Fibroblast of peridontal ligament (primary cell): ENCODE results near the gene SNAP47.

Source experiments
- DNase-seq: peaks from one replicate; pipeline ENCODE4 v3.0.0-alpha.2; 2010; ENCODE audit errors: extremely low read depth

SNAP47 gene

GRCh38 chr1:227768125-227768439 lies 32.8 kb downstream of the SNAP47 start:
- DNase-seq, result no peak

- DNase-seq, result no peak
These were observed 33.4 kb downstream of the SNAP47 start for GRCh38 chr1:227768640-227769039.

DNA sequence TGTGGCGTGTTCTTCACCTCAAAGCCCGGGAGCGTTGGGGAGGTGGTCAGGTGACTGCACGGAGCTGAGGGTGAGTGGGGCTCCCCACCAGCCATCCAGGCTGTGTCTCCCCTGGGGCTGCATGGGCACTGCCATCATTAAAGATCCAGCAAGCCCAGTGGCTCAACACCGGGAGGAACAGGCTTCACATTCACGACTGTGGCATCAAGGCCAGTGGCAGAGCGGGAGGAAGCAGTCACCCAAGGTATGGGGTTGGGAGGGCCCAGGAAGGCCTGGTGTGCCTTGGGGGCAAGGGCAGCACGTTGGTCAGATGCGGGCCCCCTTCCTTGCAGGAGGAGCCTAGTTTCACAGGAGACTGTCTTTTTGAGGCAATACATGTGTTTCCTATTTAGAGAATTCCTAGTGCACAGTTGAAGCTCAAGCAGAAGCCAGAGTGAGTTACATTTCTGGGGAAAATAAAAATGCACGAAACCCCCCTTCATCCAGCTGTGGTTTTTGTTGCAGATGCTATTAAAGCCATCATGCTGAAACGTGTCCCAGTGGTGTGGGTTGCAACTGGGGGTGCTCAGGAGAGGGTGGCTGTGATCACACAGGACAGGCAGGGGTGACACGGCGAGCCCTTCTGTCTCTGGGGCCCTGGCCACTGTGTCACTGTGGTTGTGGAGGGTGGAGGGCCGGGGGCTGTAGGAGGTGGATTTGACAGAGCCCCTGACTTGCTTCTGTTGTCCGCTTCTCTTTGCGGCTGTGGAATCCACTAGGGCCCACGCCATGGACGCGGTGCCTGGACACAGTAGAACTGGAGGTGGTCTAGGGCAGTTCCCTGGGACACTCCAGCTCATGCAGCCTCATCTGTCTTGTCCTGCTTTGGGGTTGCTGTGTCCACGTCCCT lies 34.1 kb downstream of the SNAP47 start:
- peak; percentile 17 for DNase-seq

DNA sequence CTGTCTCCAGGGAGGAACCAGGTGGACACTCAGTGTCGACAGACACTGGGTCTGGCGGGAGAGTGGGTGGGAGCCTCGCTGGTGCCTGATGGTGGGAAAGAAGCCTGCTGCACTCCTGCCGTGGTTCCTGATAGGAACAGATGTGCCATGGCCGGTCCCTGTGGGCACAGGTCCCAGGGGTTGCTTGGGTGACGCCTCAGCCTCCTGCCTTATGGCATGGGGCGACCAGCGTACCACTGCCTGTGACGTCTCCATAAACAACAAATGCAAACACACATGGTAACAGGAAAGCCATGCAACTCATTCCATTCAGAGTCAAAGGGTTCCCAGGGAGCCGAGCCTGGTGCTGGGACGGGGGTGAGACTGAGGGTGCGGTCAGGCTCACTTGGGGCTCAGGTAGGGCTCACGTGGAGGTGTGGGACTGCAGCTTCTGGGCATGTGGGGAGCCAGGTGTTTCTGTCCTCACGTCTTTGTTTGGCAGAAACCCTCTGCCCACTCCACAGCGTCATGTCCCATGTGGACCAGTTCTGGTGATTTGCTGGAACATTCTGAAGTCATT lies 34.8 kb downstream of the SNAP47 start:
- no peak for DNase-seq

GRCh38 chr1:227770812-227771211 lies 35.6 kb downstream of the SNAP47 start:
- no peak for DNase-seq

DNA sequence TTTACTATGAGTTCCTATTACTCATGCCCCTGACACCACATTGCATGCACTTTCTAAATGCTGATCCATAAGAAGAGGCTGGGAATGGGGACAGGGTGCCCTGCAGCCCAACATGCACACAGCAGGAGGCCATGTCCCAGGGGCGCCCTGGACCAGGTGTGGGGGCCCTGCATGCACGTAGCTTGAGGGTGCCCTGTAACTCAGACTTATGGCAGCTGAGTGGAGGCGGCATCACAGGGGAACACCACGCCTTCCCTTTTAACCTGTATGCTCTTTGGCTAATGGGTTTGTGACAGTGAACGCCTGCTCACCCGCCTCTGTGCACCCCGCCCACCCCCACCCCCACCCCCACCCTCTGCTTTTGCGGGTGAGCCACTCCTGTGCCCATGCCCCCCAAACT lies 36.1 kb downstream of the SNAP47 start:
- no peak for DNase-seq

DNA sequence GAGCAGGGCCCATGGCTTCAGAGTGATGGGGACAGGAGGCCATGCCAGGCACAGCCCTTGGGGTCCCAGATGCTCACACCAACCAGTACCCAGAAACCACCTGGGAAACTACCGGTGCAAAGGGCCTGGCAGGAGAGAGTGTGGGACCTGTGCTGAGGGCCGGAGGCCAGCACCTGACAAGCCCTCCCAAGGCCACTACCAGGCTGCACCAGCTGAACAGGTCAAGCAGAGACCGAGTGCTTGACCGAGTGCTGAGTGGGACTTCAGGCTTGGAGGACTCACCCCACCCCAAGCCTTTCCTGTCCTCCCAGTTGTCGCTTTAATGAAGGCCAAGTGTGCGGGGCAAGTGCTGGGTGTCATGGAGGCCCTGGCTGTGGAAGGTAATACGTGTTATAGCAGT lies 36.5 kb downstream of the SNAP47 start:
- no peak for DNase-seq

DNA sequence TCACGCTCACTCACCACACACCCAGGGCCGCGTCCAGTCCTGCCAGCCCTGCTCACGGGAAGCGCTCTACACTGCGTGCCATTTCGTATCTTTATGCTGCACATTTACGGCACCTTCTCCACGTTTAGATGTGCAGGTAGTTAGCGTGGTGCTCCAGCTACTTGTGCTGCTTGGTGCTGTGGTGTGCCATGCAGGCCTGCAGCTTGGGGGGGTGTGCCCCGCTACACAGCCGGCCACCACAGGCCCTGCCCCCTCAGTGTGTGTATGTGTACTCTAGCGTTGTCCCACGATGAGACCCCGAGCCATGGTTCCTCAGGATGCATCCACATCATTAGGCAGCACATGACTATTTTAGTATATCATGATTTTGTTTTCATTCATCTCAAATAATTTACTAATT lies 38.3 kb downstream of the SNAP47 start:
- no peak for DNase-seq

DNA sequence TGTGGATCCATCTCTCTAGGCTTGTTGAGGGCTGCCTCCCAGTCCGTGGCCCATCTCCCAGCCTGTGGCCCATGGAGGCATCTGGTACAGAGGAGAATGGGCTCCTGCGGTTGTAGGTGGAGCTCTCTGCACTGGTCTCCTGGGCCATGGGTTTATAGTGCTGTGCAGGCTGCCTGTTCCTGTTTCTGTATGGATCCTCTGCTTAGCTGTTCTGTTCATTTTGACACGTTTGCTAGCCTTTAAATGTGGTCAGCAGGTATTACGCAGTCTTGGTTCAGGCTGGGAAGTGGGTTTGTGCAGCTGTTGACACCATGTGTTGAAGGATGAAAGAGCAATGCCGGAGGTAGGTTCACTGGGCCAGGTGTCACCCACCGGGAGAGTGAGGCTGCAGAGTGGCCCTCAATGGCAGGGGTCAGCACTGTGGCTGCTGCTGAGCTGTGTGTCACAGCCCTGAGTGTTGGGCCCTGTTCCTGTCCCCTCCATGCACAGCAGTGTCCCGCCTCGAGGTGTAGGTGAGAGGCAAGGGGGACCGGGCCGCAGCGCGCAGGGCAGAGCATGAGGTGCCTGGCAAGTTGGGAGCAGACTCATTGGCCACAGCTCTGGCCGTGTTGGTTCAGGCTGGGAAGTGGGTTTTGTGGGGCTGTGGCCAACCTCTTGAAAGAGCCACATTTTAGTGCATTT lies 39.0 kb downstream of the SNAP47 start:
- no peak for DNase-seq

DNA sequence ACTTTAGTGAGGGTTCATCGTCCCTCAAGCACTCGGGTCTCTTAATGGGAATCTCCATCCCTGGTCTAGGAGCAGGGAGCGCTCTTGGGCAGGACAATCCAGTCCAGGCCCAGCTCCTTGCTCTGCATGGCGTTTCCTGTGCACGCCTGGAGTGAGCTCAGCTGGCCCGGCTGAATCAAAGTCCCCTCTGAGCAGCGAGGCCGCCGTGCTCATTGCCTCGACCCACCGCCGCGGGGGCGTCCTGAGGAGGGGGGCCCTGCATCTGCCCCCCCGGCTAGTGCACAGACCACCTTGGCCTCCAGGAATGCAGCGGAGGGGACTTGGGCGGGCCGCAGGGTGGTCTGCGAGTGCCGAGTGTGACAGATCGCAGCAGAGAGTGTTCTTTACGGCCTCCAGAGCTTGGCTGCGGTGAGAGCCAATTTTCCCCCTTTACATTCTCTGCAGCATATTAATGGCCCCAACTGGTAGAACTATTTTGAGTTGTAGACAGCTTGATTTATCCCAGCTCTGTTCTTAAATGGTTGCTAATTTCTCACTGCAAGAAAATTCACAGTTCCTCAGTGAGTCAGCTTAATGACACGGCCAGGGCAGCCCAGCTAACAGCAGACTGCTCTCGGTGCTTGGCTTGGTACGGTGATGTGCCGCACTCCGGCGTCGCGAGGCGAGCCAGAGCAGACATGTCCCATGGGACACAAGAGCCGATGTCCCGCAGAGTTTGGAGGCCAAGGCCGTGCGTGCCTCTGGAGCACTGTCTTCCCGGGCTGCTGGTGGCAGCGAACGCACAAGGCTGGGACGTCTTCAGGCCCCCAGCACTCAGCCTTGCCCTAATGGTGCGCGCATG lies 39.8 kb downstream of the SNAP47 start:
- no peak for DNase-seq

DNA sequence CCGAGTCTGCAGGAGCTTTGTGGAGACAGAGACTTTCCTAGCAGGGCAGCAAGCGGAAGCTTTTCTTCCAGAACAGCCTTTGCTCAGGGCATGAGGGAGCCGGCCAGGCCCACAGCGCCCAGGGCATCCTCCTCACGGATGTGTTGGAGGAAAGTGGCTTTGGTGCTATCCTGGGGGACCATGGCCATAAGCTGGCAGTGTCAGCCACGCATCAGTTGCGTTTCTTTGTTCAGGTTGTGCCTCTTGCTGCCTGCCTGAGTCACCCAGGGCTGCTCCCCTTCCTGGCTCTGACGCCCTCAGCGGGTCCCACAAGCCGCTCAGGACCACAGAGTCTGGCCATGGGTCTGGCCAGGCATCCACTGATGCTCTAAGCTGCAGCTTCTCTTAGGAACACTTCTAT lies 40.6 kb downstream of the SNAP47 start:
- DNase-seq, result no peak

DNA sequence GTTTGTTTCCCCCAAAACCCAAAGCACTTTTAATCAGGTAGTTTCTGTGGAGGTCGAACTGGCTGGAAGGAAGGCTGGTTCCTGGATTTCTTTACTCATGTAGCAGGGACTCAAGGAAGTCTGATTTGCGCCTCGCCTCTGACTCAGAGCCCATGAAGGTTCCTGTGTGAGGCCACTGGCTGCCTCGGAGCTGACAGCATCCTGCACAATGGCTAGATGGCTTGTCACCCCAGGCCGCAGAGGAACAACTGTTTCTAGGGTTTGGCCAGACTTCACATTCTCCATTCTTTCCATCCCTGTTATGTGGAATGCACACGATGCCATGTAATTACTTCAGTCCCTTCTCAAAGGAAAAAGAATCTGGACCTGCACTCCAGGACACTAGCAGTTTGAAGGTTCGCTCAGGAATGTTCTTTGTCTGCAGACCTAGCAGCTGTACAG lies 41.1 kb downstream of the SNAP47 start:
- peak; percentile 29 for DNase-seq

GRCh38 chr1:227777156-227777555 lies 41.9 kb downstream of the SNAP47 start:
- no peak for DNase-seq

GRCh38 chr1:227777646-227778045 lies 42.4 kb downstream of the SNAP47 start:
- no peak for DNase-seq

- peak; percentile 26 for DNase-seq
These were observed 43.2 kb downstream of the SNAP47 start for GRCh38 chr1:227778401-227778947.

GRCh38 chr1:227779021-227779441 lies 43.8 kb downstream of the SNAP47 start:
- DNase-seq, result no peak

GRCh38 chr1:227779685-227780084 lies 44.5 kb downstream of the SNAP47 start:
- DNase-seq, result no peak

DNA sequence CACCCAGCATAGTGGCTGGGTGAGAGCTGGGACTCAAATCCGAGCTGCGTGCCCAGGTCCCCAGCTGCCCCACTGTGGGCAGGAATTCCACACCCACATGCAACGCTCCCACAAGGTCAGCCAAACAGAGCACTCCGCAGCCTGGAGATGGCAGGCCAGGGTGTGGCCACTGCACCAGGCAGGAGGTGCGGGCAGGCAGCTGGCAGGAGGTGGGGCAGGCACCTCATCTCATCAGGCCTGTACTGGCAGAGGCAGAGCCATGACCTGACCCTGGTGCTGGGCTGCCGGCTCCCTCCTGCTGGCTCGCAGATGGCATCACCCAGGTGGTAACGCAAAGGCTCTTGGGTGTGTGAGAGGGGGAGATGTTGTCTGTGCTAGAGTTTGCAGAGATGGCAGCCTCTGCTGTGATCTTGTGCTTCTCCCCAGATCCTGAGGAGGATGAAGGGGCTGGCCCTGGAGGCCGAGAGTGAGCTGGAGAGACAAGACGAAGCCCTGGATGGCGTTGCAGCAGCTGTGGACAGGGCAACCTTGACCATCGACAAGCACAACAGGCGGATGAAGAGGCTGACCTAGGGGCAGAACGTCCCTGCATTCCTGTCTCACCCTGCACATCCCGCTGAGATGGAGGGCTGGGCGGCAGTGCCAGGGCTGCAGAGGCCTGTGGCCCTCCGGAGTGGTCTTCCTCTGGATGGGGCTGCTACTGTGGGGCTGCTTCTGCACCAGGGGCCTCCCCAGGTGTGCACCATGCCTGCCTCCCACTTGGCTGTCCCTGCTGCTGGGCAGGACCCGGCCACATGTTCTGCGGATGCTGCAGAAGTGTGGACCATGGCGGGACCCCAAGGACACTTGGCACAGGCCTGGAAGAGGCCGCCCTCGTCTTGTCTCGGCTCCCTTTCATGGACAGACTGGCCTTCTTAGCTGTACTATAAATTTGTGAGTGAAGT lies 45.1 kb downstream of the SNAP47 start:
- no peak for DNase-seq

DNA sequence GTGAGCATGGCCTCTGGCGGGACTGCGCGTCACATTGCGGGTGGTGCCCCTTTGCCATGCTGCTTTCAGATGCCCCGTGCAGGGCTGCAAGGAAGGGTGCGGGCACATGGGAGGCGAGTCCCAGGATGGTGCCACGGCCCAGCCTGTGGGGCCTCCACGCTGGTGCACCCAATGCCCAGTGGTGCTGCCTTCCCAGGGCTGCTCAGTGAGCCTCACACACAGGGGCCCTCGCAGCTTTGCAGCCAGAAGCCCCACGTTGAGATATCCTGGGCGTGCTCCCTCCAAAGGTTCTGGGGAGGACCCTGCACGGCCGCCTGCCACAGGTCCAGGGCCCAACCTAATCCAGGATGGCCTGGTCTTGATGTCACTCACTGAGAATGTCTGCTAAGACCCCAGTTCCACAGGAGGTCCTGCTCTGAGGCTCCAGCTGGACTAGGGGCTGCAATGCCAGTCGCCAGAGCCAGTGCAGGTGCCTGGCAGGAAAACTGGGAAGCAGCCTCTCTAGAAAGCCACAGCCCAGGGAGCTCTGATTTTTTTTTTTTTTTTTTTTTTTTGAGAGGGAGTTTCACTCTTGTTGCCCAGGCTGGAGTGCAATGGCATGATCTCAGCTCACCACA lies 46.2 kb downstream of the SNAP47 start:
- no peak for DNase-seq

- no peak for DNase-seq
These were observed 47.0 kb downstream of the SNAP47 start for GRCh38 chr1:227782226-227782625.
